HG03520 (cell line): ENCODE results near the gene CCSER1.
"Not testable (repeated sequence)": the region's sequence is repeated elsewhere in the genome, so short reads cannot be mapped to it uniquely, and the experiment has no call there.

Experiments used
- ATAC-seq: cut with Tn5 transposase; IDR thresholded peaks from one replicate; pipeline ENCODE4 v1.9.1; 2021; ENCODE audit warnings: mild to moderate bottlenecking, moderate library complexity; ENCODE audit not compliant: unreplicated experiment

Gene CCSER1

GRCh38 chr4:90798948-90799347 is 671.8 kb downstream of the CCSER1 start:
- ATAC-seq = no peak

- ATAC-seq = no peak
Measured at GRCh38 chr4:90799895-90800294, 672.7 kb downstream of the CCSER1 start.

- ATAC-seq = no peak
Measured at GRCh38 chr4:90815569-90815968, 688.4 kb downstream of the CCSER1 start.

GRCh38 chr4:90816754-90817153 is 689.6 kb downstream of the CCSER1 start:
- ATAC-seq = no peak

GRCh38 chr4:90824266-90825150 is 697.3 kb downstream of the CCSER1 start:
- ATAC-seq = no peak

- no peak for ATAC-seq
Measured at GRCh38 chr4:90825849-90826248, 698.7 kb downstream of the CCSER1 start.

- ATAC-seq = no peak
Measured at GRCh38 chr4:90833706-90834105, 706.5 kb downstream of the CCSER1 start.

- ATAC-seq = no peak
Measured at GRCh38 chr4:90837241-90837640, 710.0 kb downstream of the CCSER1 start.

- not testable (repeated sequence) for ATAC-seq
Measured at GRCh38 chr4:90838859-90839258, 711.7 kb downstream of the CCSER1 start.

- ATAC-seq = no peak
Measured at GRCh38 chr4:90840291-90840690, 713.1 kb downstream of the CCSER1 start.

- no peak for ATAC-seq
Measured at GRCh38 chr4:90840828-90841227, 713.6 kb downstream of the CCSER1 start.

GRCh38 chr4:90841676-90842075 is 714.5 kb downstream of the CCSER1 start:
- no peak for ATAC-seq

- ATAC-seq = peak; percentile 97
Measured at GRCh38 chr4:90842960-90843359, 715.8 kb downstream of the CCSER1 start.

GRCh38 chr4:90844241-90844640 is 717.0 kb downstream of the CCSER1 start:
- ATAC-seq = no peak

GRCh38 chr4:90845777-90846176 is 718.6 kb downstream of the CCSER1 start:
- ATAC-seq = peak; percentile 46

- ATAC-seq = no peak
Measured at GRCh38 chr4:90852237-90852636, 725.0 kb downstream of the CCSER1 start.

GRCh38 chr4:90855111-90855510 is 727.9 kb downstream of the CCSER1 start:
- no peak for ATAC-seq

GRCh38 chr4:90857081-90857820 is 730.1 kb downstream of the CCSER1 start:
- ATAC-seq = no peak

- ATAC-seq = no peak
Measured at GRCh38 chr4:90875791-90876190, 748.6 kb downstream of the CCSER1 start.

- no peak for ATAC-seq
Measured at GRCh38 chr4:90876296-90876695, 749.1 kb downstream of the CCSER1 start.

- no peak for ATAC-seq
Measured at GRCh38 chr4:90883519-90883918, 756.3 kb downstream of the CCSER1 start.

- ATAC-seq = no peak
Measured at GRCh38 chr4:90888571-90888970, 761.4 kb downstream of the CCSER1 start.
